C4-2B (cell line): Measurements from ENCODE around the gene SOX4.

Experiments
- ZFX ChIP-seq: fragments of 450-650 bp; IDR thresholded peaks from 2 replicates; pipeline ENCODE4 v1.6.1; 2017
- TF ChIP-seq, protein P1 (sequence below): fragments of 450-650 bp; conservative IDR thresholded peaks from 2 replicates; pipeline ENCODE4 v1.5.1; 2017; ENCODE audit warnings: mild to moderate bottlenecking

- TF ChIP-seq, protein P1, sequence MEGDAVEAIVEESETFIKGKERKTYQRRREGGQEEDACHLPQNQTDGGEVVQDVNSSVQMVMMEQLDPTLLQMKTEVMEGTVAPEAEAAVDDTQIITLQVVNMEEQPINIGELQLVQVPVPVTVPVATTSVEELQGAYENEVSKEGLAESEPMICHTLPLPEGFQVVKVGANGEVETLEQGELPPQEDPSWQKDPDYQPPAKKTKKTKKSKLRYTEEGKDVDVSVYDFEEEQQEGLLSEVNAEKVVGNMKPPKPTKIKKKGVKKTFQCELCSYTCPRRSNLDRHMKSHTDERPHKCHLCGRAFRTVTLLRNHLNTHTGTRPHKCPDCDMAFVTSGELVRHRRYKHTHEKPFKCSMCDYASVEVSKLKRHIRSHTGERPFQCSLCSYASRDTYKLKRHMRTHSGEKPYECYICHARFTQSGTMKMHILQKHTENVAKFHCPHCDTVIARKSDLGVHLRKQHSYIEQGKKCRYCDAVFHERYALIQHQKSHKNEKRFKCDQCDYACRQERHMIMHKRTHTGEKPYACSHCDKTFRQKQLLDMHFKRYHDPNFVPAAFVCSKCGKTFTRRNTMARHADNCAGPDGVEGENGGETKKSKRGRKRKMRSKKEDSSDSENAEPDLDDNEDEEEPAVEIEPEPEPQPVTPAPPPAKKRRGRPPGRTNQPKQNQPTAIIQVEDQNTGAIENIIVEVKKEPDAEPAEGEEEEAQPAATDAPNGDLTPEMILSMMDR: no peak
- TF ChIP-seq ZFX: no peak
Observed at GRCh38 chr6:21586740-21587178, 6.8 kb upstream of the SOX4 start.
